Measurements from ENCODE around the gene SERPINI1. TPM values are rescaled to one million over a fixed set of nuclear protein-coding genes. Genes with fewer than 3 reads are reported as not detected.

SERPINI1 gene
- total and polyA plus RNA-seq, 9 of the 15 experiments (the other 6 are each of a cell fraction or from before 2014, with no cell fraction given) = 1.6 to 9.9 (median 3.5) TPM

GRCh38 chr3:167733961-167734497 lies 1.5 kb upstream of the SERPINI1 start (continued):
- TF ChIP-seq, protein P1, sequence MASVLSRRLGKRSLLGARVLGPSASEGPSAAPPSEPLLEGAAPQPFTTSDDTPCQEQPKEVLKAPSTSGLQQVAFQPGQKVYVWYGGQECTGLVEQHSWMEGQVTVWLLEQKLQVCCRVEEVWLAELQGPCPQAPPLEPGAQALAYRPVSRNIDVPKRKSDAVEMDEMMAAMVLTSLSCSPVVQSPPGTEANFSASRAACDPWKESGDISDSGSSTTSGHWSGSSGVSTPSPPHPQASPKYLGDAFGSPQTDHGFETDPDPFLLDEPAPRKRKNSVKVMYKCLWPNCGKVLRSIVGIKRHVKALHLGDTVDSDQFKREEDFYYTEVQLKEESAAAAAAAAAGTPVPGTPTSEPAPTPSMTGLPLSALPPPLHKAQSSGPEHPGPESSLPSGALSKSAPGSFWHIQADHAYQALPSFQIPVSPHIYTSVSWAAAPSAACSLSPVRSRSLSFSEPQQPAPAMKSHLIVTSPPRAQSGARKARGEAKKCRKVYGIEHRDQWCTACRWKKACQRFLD (CRISPR knock-in tag; IDR thresholded peaks at IDR 0.05) = no peak
- no peak for TF ChIP-seq ETS2 (tag; IDR thresholded peaks at IDR 0.05; ENCODE audit: borderline replicate concordance, poor library complexity, severe bottlenecking)
- no peak for TF ChIP-seq ELK1 (CRISPR knock-in tag; IDR thresholded peaks at IDR 0.05)
- no peak for TF ChIP-seq RAD21 (CRISPR knock-in tag; conservative IDR thresholded peaks at IDR 0.05 in 1 of 2, IDR thresholded peaks at IDR 0.05 in 1 of 2)
- no peak for TF ChIP-seq ZNF311 (CRISPR knock-in tag; IDR thresholded peaks at IDR 0.05)
- TF ChIP-seq STAT5A (IDR thresholded peaks at IDR 0.05; ENCODE audit: borderline replicate concordance, low read length) = no peak
- TF ChIP-seq NONO (IDR thresholded peaks at IDR 0.05; ENCODE audit: low read depth in 2 of 2, low read length in 1 of 2) = no peak
- no peak for TF ChIP-seq MBD1 (CRISPR knock-in tag; IDR thresholded peaks at IDR 0.05)
- no peak; the same call in 1 of the 2 replicates for TF ChIP-seq TOE1 (IDR thresholded peaks at IDR 0.05; ENCODE audit: borderline replicate concordance)
- TF ChIP-seq TOE1 (CRISPR knock-in tag; IDR thresholded peaks at IDR 0.05; ENCODE audit: borderline replicate concordance, low read depth) = no peak
- TF ChIP-seq XRCC4 (IDR thresholded peaks at IDR 0.05; ENCODE audit: extremely low read depth, insufficient read depth, insufficient read length) = no peak
- no peak for TF ChIP-seq MIER1 (IDR thresholded peaks at IDR 0.05; ENCODE audit: low read depth)

All from K562 (cell line).